A673 (cell line): ENCODE data around the gene TCAIM.

ENCODE experiments used
- CTCF ChIP-seq: fragments of 300-800, 200-600 bp; sonication (generic); conservative IDR thresholded peaks from 2 replicates; pipeline ENCODE4 v1.5.1; 2017; ENCODE audit warnings: low read depth, mild to moderate bottlenecking, antibody characterized with exemption, low read length, moderate library complexity, mixed read lengths
- EZH2 ChIP-seq: fragments of 200-600 bp; sonication (generic); IDR thresholded peaks from 2 replicates; pipeline ENCODE4 v1.6.1; 2017; ENCODE audit warnings: borderline replicate concordance, low read depth, mild to moderate bottlenecking, mixed read lengths, antibody characterized with exemption, low read length; ENCODE audit not compliant: poor library complexity, severe bottlenecking

DNA sequence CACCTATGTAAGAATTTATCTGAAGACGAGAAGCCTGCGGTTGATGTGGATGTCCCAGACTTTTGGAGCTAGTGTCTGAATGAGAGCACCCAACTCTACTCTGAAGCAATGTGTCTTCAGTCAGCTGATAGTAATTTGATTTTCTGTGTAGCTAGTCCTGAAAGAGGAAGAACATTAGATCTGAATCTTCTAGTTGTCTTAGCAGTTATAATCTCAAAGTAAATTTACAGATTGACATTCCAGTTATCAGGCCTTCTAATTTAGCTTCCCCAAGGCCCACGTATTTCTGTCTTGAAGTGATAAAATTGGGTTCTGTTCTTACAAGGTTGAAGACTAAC lies 1.5 kb downstream of the TCAIM start:
- TF ChIP-seq CTCF: no peak
- TF ChIP-seq EZH2: no peak
